ENCODE results near the gene CD38.
"Not testable (repeated sequence)": the region's sequence is repeated elsewhere in the genome, so short reads cannot be mapped to it uniquely, and the experiment has no call there.

The CD38 gene

DNA sequence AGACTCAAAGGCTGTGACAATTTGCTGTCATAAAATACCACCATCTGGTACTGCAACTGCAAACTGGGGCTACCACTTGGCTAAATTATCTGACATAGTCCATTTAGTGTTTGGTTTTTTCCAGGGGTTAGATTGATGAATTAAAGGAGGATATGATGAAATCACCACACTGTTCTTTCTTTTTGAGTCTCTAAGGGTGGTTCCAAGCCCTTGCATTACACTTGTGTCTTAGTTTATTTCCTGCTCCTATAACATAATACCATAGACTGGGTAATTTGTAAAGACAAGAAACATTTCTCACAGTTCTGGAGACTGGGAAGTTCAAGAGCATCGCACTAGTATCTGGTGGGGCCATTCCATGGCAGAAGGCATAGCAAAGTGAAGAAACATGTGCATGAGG, 32.0 kb upstream of the CD38 start:
- no peak overlapping the region for H3K9ac ChIP-seq (ENCODE audit: low read length)
- no peak overlapping the region for H3K4me3 ChIP-seq (ENCODE audit: low read length)
- no peaks in the 10 kb centered on the region for H3K36me3 ChIP-seq (ENCODE audit: control insufficient read depth, insufficient read depth, low read length)
- H3K9me3 ChIP-seq (ENCODE audit: control insufficient read depth, low read length) = no peaks in the 10 kb centered on the region
- no peaks in the 10 kb centered on the region for H3K27me3 ChIP-seq (ENCODE audit: control insufficient read depth, insufficient read depth, low read length)
- no peaks in the 10 kb centered on the region for H3K4me1 ChIP-seq (ENCODE audit: control insufficient read depth, insufficient read depth, low read length)

DNA sequence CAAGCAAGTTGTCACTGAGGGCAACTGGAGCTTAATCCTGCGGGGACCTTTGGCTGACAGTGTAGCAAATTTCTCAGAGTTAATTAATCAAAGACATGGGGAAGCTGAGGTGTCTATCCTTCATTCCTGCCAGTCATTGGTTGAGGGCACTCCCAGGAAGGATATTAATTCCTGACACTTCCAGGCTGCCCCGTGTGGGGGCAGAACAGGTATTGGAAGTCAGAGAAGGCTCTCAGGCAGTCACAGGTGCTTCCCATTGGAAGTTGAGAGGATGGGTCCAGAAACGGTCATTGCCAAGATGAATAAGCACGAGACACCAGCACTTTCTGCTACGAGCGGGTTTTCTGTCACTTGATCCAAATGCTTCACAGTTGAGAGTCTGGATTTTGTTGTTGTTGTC, 29.1 kb upstream of the CD38 start:
- H3K27me3 ChIP-seq (ENCODE audit: control insufficient read depth, insufficient read depth, low read length) = no peaks in the 10 kb centered on the region
- no peak overlapping the region for H3K4me3 ChIP-seq (ENCODE audit: low read length)
- no peaks in the 10 kb centered on the region for H3K4me1 ChIP-seq (ENCODE audit: control insufficient read depth, insufficient read depth, low read length)
- H3K9me3 ChIP-seq (ENCODE audit: control insufficient read depth, low read length) = no peaks in the 10 kb centered on the region
- no peak overlapping the region for H3K9ac ChIP-seq (ENCODE audit: low read length)
- no peaks in the 10 kb centered on the region for H3K36me3 ChIP-seq (ENCODE audit: control insufficient read depth, insufficient read depth, low read length)

DNA sequence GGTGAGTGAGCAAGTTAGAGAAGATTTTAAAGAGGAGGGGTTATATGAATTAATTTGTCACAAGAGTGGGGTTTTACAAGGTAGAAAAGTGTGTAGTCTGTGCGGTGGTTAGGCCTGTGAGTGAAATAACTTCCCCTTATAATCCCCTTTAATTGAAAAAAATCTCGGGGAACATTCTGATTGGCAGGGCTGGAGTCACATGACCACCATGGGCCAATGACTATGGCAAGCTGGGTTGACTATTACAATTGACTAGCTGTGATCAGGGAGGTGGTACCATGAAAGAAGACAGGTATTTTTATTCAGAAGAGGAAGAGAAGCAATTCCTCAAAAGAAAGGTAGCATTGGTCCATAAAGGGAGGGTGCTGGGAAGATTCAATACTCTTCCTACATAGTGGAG, 27.0 kb upstream of the CD38 start:
- Histone ChIP-seq H3K4me1 (ENCODE audit: control insufficient read depth, insufficient read depth, low read length) (no peaks in the 10 kb centered on the region), H3K9ac (ENCODE audit: low read length) (no peak overlapping the region), H3K4me3 (ENCODE audit: low read length) (no peak overlapping the region), H3K27me3 (ENCODE audit: control insufficient read depth, insufficient read depth, low read length) (no peaks in the 10 kb centered on the region), H3K36me3 (ENCODE audit: control insufficient read depth, insufficient read depth, low read length) (no peaks in the 10 kb centered on the region), H3K9me3 (ENCODE audit: control insufficient read depth, low read length) (no peaks in the 10 kb centered on the region)

DNA sequence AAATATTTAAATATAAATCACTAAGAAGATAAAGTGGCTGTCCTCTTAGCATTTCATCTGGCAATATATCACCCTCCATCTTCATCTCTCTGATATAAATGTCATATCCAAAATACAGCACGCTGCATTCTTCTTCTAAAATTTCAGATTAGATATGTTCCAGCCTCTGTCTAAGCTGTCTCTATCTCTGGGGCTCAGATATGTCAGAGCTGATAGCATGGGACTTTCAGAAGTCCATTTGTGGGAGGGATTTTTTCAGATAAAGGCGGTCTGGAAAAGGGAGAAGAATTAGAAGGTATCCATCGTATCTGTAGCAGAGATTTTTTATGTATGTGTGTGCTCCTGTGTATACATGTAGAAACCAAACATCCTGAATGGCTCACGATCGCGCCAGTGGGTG, 25.0 kb upstream of the CD38 start:
- Histone ChIP-seq H3K9ac (ENCODE audit: low read length) (no peak overlapping the region), H3K36me3 (ENCODE audit: control insufficient read depth, insufficient read depth, low read length) (no peaks in the 10 kb centered on the region), H3K4me3 (ENCODE audit: low read length) (no peak overlapping the region), H3K4me1 (ENCODE audit: control insufficient read depth, insufficient read depth, low read length) (no peaks in the 10 kb centered on the region), H3K27me3 (ENCODE audit: control insufficient read depth, insufficient read depth, low read length) (no peaks in the 10 kb centered on the region), H3K9me3 (ENCODE audit: control insufficient read depth, low read length) (no peaks in the 10 kb centered on the region)

DNA sequence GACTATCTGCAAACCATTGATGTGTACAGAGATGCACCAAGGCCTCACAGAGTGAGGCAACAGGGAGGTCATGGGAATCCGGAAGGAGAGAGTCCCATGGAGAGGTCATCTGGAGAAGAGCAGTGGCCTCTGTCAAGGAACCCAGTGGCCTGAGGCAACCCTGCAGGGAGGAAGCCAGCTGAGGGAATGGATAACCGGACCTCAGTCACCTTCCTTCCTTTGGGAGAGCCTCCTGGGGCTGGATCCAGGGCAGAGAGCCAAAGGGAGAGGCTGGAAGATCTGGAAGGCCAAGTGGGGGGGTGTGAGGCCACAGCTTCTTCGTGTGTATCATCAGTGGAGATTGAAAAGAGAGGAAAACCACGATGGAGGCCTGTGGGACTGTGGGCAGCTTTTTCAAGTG, 24.3 kb upstream of the CD38 start:
- no peaks in the 10 kb centered on the region for H3K27me3 ChIP-seq (ENCODE audit: control insufficient read depth, insufficient read depth, low read length)
- H3K4me3 ChIP-seq (ENCODE audit: low read length) = no peak overlapping the region
- no peaks in the 10 kb centered on the region for H3K4me1 ChIP-seq (ENCODE audit: control insufficient read depth, insufficient read depth, low read length)
- no peak overlapping the region for H3K9ac ChIP-seq (ENCODE audit: low read length)
- no peaks in the 10 kb centered on the region for H3K9me3 ChIP-seq (ENCODE audit: control insufficient read depth, low read length)
- no peaks in the 10 kb centered on the region for H3K36me3 ChIP-seq (ENCODE audit: control insufficient read depth, insufficient read depth, low read length)

DNA sequence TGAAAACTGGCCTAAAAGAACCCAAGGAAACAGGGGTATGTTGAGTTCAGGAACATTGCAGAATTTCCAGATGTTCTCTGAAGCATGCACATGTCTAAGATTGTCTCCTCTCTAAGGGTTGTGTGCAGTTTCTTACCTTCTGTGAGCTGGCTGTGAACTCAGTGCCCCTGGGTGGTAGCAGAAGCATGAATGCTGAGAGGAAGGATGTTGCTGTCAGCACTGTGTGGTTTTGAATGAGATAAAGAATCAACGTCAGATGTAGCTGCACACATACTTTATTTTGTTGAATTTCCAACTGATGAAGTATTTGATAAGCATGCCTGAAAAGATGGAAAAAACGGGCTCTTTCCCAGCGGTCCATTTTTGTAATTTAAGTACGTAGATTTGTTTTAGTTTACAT, 23.8 kb upstream of the CD38 start:
- no peak overlapping the region for H3K4me3 ChIP-seq (ENCODE audit: low read length)
- no peaks in the 10 kb centered on the region for H3K36me3 ChIP-seq (ENCODE audit: control insufficient read depth, insufficient read depth, low read length)
- no peak overlapping the region for H3K9ac ChIP-seq (ENCODE audit: low read length)
- no peaks in the 10 kb centered on the region for H3K27me3 ChIP-seq (ENCODE audit: control insufficient read depth, insufficient read depth, low read length)
- no peaks in the 10 kb centered on the region for H3K9me3 ChIP-seq (ENCODE audit: control insufficient read depth, low read length)
- no peaks in the 10 kb centered on the region for H3K4me1 ChIP-seq (ENCODE audit: control insufficient read depth, insufficient read depth, low read length)

- H3K27me3 ChIP-seq (ENCODE audit: control insufficient read depth, insufficient read depth, low read length) = no peaks in the 10 kb centered on the region
- no peak overlapping the region for H3K9ac ChIP-seq (ENCODE audit: low read length)
- no peaks in the 10 kb centered on the region for H3K36me3 ChIP-seq (ENCODE audit: control insufficient read depth, insufficient read depth, low read length)
- no peak overlapping the region for H3K4me3 ChIP-seq (ENCODE audit: low read length)
- H3K4me1 ChIP-seq (ENCODE audit: control insufficient read depth, insufficient read depth, low read length) = no peaks in the 10 kb centered on the region
- H3K9me3 ChIP-seq (ENCODE audit: control insufficient read depth, low read length) = no peaks in the 10 kb centered on the region
Measured at GRCh38 chr4:15755321-15756155, 22.6 kb upstream of the CD38 start.

GRCh38 chr4:15756361-15756861, 21.7 kb upstream of the CD38 start:
- H3K9me3 ChIP-seq (ENCODE audit: control insufficient read depth, low read length) = no peaks in the 10 kb centered on the region
- H3K9ac ChIP-seq (ENCODE audit: low read length) = no peak overlapping the region
- no peaks in the 10 kb centered on the region for H3K36me3 ChIP-seq (ENCODE audit: control insufficient read depth, insufficient read depth, low read length)
- no peak overlapping the region for H3K4me3 ChIP-seq (ENCODE audit: low read length)
- H3K27me3 ChIP-seq (ENCODE audit: control insufficient read depth, insufficient read depth, low read length) = no peaks in the 10 kb centered on the region
- no peaks in the 10 kb centered on the region for H3K4me1 ChIP-seq (ENCODE audit: control insufficient read depth, insufficient read depth, low read length)

DNA sequence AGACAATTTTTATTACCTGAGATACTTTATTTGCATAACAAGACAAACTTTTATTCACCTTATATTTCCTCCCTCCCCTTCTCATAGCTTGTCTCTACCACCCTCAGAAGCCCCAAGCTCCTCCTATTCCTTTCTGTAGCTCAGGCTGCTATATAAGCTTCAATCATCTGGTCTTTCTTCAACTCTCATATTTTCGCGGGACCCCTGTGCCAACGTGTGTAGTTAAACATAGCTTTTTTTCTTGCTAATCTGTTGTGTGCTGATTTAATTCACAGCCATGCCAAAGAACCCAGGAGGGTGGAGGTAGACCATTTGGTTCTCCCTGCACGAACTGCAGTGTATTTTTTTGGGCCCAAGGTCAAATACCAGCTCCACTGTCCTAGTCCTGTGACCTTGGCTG, 21.1 kb upstream of the CD38 start:
- H3K9me3 ChIP-seq (ENCODE audit: control insufficient read depth, low read length) = no peaks in the 10 kb centered on the region
- no peaks in the 10 kb centered on the region for H3K36me3 ChIP-seq (ENCODE audit: control insufficient read depth, insufficient read depth, low read length)
- no peaks in the 10 kb centered on the region for H3K27me3 ChIP-seq (ENCODE audit: control insufficient read depth, insufficient read depth, low read length)
- no peaks in the 10 kb centered on the region for H3K4me1 ChIP-seq (ENCODE audit: control insufficient read depth, insufficient read depth, low read length)
- H3K4me3 ChIP-seq (ENCODE audit: low read length) = no peak overlapping the region
- no peak overlapping the region for H3K9ac ChIP-seq (ENCODE audit: low read length)

- H3K36me3 ChIP-seq (ENCODE audit: control insufficient read depth, insufficient read depth, low read length) = no peaks in the 10 kb centered on the region
- H3K4me3 ChIP-seq (ENCODE audit: low read length) = no peak overlapping the region
- no peaks in the 10 kb centered on the region for H3K9me3 ChIP-seq (ENCODE audit: control insufficient read depth, low read length)
- no peaks in the 10 kb centered on the region for H3K27me3 ChIP-seq (ENCODE audit: control insufficient read depth, insufficient read depth, low read length)
- H3K9ac ChIP-seq (ENCODE audit: low read length) = no peak overlapping the region
- H3K4me1 ChIP-seq (ENCODE audit: control insufficient read depth, insufficient read depth, low read length) = no peaks in the 10 kb centered on the region
Measured at GRCh38 chr4:15758294-15758693, 19.8 kb upstream of the CD38 start.

DNA sequence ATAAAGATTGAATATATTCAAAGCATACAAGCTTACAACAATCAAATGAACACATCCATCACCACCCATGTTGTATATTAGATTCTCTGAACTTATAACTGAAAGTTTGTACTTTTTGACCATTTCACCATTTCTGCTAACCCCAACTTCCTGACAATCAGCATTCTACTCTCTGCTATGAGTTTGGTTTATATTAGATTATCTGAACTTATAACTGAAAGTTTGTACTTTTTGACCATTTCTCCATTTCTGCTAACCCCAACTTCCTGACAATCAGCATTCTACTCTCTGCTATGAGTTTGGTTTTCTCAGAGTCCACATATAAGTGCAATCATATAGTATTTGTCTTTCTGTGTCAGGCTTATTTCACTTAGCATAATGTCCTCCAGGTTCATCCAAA, 15.7 kb upstream of the CD38 start:
- not testable (repeated sequence) for H3K4me3 ChIP-seq (ENCODE audit: low read length); H3K9me3 ChIP-seq (ENCODE audit: control insufficient read depth, low read length); H3K9ac ChIP-seq (ENCODE audit: low read length); H3K4me1 ChIP-seq (ENCODE audit: control insufficient read depth, insufficient read depth, low read length); H3K36me3 ChIP-seq (ENCODE audit: control insufficient read depth, insufficient read depth, low read length); H3K27me3 ChIP-seq (ENCODE audit: control insufficient read depth, insufficient read depth, low read length)

DNA sequence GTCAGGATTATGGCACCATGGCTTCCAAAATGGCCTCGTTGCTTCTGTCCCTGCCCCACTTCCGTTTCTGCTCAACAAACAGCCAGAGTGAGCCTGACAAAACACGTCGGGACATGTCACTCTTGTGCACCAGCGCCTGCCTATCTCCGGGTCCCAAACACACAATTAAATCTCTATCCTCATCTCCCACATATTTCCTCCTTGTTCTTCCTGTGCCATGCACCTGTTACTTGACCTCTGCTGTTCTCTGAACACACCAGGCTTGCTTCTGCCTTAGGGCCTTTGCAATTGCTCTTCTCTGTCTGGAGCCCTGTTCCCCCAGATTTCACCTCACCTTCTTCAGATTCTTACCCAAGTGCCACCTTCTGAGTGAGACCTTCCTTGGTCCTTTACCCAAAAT, 12.7 kb upstream of the CD38 start:
- Histone ChIP-seq H3K27me3 (ENCODE audit: control insufficient read depth, insufficient read depth, low read length) (no peaks in the 10 kb centered on the region), H3K4me1 (ENCODE audit: control insufficient read depth, insufficient read depth, low read length) (no peaks in the 10 kb centered on the region), H3K9me3 (ENCODE audit: control insufficient read depth, low read length) (no peaks in the 10 kb centered on the region), H3K4me3 (ENCODE audit: low read length) (no peak overlapping the region), H3K36me3 (ENCODE audit: control insufficient read depth, insufficient read depth, low read length) (no peaks in the 10 kb centered on the region), H3K9ac (ENCODE audit: low read length) (no peak overlapping the region)
